Adrenal gland (tissue), 12 donors: Measurements from ENCODE around the gene ZNRF3. TPM values are rescaled to one million over a fixed set of nuclear protein-coding genes. Genes with fewer than 3 reads are reported as not detected.

Experiments
- DNase-seq, 7 donors: peaks; one replicate each; pipeline ENCODE4 v3.0.0-alpha.2; 2019 to 2020
- H3K27ac ChIP-seq, 5 donors: fragments of 200-600 bp; sonication (generic) in 4 of 5; 1 replicate in 3 of 5; 2 replicates in 2 of 5; pipeline versions ENCODE4 v1.5.1 to v1.8.0; 2016 to 2020; ENCODE audit warnings: mild to moderate bottlenecking in 1 of 5
- H3K27me3 ChIP-seq: fragments of 200-600 bp; 2 replicates; pipeline ENCODE4 v1.8.0; 2021
- H3K36me3 ChIP-seq, 2 donors: fragments of 200-600 bp; replicated peaks in 1 of 2; 1 replicate in 1 of 2; 2 replicates in 1 of 2; pipeline versions ENCODE4 v1.5.1 to v1.8.0; 2018 to 2022
- H3K4me1 ChIP-seq, 2 donors: fragments of 200-600 bp; replicated peaks in 1 of 2; 1 replicate in 1 of 2; 2 replicates in 1 of 2; pipeline versions ENCODE4 v1.5.1 to v1.8.0; 2018 to 2021
- H3K4me3 ChIP-seq, 4 donors: fragments of 200-600 bp; sonication (generic) in 3 of 4; one replicate each; pipeline ENCODE4 v1.5.1; 2016 to 2018
- H3K9me3 ChIP-seq, 3 donors: fragments of 200-600 bp; sonication (generic) in 1 of 3; replicated peaks in 1 of 3; 1 replicate in 2 of 3; 2 replicates in 1 of 3; pipeline versions ENCODE4 v1.5.1 to v1.8.0; 2016 to 2021
- POLR2A ChIP-seq, 2 donors: fragments of 450-650 bp; IDR thresholded peaks; one replicate each; pipeline ENCODE4 v1.6.1; 2017; ENCODE audit warnings: antibody characterized with exemption in 2 of 2, mild to moderate bottlenecking in 2 of 2, moderate library complexity in 1 of 2
- whole genome bisulfite sequencing, 4 donors: extraction: QIAGEN DNeasy Blood & Tissue Kit in 2 of 4; methylation state at CpG; one replicate each; pipeline versions ENCODE4 v1.1.5 to v1.1.7; 2013 to 2017; 5-methylcytosine and 5-hydroxymethylcytosine counted together
- intact Hi-C, 2 donors: fragments of 100-400 bp; cut with DNase I; formaldehyde crosslinking; loops; one replicate each; pipeline versions ENCODE4 v1.14.1 to v1.15.0; 2022 to 2023
- polyA plus RNA-seq, 3 donors: library from polyadenylated mRNA; stranded (reverse); fragments of 200-250 nt in 2 of 3; fragments of 350-450 nt in 1 of 3; fragmentation: Illumina TruSeq in 1 of 3; extraction: RNeasy Lipid Tissue Mini Kit (QIAGEN cat#74804) in 1 of 3; gene quantifications; one replicate each; pipeline ENCODE4 v1.2.3, GENCODE V29; 2013 to 2014
- total RNA-seq, 9 donors: library from RNA; depleted of rRNA in 4 of 9; stranded (reverse); fragments of >200 nt in 4 of 9; fragments of 120-200 nt in 1 of 9; fragmentation: NEBNext Ultra II Directional in 1 of 9; extraction: Animal tissue kit (Norgen Biotek cat#: 25700) in 1 of 9; gene quantifications; one replicate each; pipeline versions ENCODE4 v1.1.0 to v1.2.4, GENCODE V29; 2013 to 2023
- TF ChIP-seq, protein P1 (sequence below), 6 experiments: fragments of 450-650 bp in 4 of 6; fragments of 200-600 bp in 2 of 6; sonication (generic) in 1 of 6; IDR thresholded peaks; 1 replicate in 5 of 6; 2 replicates in 1 of 6; pipeline versions ENCODE4 v1.5.1 to v1.8.0; 2016 to 2021; ENCODE audit warnings: antibody characterized with exemption in 6 of 6, mild to moderate bottlenecking in 2 of 6, moderate library complexity in 1 of 6
- donor health status: healthy with polysubstance abuse.
- donor health status: Bipolar disorder and iron deficiency.
- donor health status: DM: yes; HTN: yes; CAD: no.
- donor health status: DM: no; HTN: no; CAD: no.
- donor health status: DM: no; HTN: no; CAD: no.
- donor health status: DM: yes; HTN: yes; CAD: no.

The ZNRF3 gene
- total and polyA plus RNA-seq, 12 donors: 3.1 to 40.9 (median 17.0) TPM

DNA sequence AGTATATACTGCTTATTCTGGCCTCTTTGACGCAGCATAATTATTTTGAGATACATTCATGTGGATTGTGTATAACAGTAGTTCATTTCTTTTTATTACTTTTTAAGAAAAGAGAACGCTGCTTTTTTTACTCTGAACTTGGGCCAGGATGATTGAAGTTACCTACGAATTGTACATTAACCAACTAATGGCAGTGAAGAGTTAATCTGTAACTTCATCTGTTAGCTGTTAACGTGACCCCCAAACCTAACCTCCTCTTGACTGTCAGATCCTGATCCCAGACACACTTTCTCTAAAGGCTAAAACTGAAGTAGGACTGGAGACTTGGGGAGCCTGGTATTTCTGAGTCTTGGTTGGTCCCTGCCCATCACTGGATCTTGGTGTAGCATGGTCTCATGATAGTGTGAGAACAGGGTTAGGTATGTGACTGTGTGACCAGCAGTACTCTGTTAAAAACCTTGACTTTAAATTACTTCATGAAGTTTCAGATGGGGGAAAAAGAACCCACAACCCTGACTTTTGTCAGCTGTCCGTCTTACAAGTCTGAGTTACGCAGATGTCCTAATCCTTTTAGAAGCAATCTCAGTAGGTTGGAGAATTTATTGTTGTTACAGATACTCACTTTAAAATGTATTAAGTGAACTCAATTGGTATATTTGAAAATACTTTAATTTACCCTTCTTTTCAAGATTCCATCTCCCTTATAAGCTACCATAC, 138.9 kb downstream of the ZNRF3 start:
- intact Hi-C loops: loop anchor here in 1 of 2 donors (10.0 kb wide), 1 partner anchor 137 kb away; the partner anchor contains the start of gene ZNRF3
- no peak overlapping the region for H3K27ac ChIP-seq
- H3K4me1 ChIP-seq: peaks cover 0 to 19% of the 10 kb centered on the region in 2 donors
- H3K9me3 ChIP-seq: no peaks in the 10 kb centered on the region
- no peak overlapping the region for H3K4me3 ChIP-seq
- H3K36me3 ChIP-seq: no peaks in the 10 kb centered on the region
- no peaks in the 10 kb centered on the region for H3K27me3 ChIP-seq
- WGBS, 4 donors: 81 to 86% (median 84%) methylated on average over 6 of the region's 6 CpGs
- TF ChIP-seq, protein P1, sequence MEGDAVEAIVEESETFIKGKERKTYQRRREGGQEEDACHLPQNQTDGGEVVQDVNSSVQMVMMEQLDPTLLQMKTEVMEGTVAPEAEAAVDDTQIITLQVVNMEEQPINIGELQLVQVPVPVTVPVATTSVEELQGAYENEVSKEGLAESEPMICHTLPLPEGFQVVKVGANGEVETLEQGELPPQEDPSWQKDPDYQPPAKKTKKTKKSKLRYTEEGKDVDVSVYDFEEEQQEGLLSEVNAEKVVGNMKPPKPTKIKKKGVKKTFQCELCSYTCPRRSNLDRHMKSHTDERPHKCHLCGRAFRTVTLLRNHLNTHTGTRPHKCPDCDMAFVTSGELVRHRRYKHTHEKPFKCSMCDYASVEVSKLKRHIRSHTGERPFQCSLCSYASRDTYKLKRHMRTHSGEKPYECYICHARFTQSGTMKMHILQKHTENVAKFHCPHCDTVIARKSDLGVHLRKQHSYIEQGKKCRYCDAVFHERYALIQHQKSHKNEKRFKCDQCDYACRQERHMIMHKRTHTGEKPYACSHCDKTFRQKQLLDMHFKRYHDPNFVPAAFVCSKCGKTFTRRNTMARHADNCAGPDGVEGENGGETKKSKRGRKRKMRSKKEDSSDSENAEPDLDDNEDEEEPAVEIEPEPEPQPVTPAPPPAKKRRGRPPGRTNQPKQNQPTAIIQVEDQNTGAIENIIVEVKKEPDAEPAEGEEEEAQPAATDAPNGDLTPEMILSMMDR (IDR thresholded peaks at IDR 0.05): no peak
- TF ChIP-seq POLR2A (IDR thresholded peaks at IDR 0.05): no peak
- no peak for DNase-seq

DNA sequence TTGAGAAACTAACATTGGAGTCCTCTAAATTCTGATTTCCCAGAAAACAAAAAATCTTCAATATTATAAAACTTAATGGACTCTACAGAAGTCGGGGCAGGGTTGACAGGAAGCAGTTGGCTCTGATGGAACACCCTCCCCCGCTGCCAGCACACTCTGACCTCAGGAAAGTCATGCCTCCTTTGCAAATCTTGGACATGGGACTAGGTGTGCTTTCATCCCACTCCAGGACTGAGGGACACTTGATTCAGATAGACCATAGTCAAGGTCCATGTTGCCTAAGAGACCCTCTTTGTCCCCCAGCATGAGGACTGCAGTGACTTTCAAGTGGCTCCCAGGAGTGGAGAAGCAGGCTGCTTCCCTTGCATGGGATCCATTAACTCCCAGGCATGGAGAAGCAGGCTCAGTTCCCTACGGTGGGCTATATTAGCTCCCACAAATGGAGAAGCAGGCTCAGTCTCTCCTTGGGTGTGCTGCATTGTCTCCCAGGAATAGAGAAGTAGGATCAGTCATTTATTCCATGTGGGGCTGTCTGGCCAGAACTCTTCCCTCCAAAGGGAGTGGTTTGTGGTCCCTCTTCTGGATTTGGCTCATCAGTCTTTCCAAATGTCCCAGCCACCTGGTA, 139.9 kb downstream of the ZNRF3 start:
- Histone ChIP-seq H3K36me3 (no peaks in the 10 kb centered on the region), H3K27ac (peak overlapping the region in 2 of 5 donors; percentile 17 to 73), H3K27me3 (no peaks in the 10 kb centered on the region), H3K4me3 (no peak overlapping the region), H3K4me1 (peaks cover 0 to 19% of the 10 kb centered on the region in 2 donors), H3K9me3 (no peaks in the 10 kb centered on the region)
- DNase-seq: no peak
- intact Hi-C loops: loop anchor here in 1 of 2 donors (10.0 kb wide), 1 partner anchor 138 kb away; the partner anchor contains the start of gene ZNRF3
- TF ChIP-seq, protein P1 (IDR thresholded peaks at IDR 0.05): no peak
- no peak for TF ChIP-seq POLR2A (IDR thresholded peaks at IDR 0.05)
- 47 to 59% (median 56%) methylated on average over 3 of the region's 3 CpGs for WGBS, 4 donors

DNA sequence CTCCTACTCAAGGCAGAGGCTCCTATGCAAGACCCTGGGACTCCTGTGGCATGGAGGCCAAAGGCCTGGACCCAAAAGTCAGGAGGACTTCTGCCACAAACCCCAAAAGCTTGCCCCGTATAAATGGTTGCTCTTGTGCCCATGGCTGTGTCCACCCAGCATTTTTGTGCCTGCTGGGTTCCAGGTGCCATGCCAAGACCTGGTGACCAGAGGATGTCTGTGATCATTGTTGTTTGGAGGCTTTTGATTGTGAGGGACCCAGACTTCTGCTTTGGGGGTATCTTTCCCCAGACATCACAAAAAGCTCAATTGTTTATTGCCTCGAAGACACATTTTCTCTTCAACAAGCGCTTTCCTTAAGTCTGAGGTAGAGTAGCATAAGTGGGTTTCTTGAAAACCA, 143.2 kb downstream of the ZNRF3 start:
- no peak for DNase-seq
- no peaks in the 10 kb centered on the region for H3K27me3 ChIP-seq
- H3K4me1 ChIP-seq: peaks cover 17 to 36% of the 10 kb centered on the region in 2 donors
- intact Hi-C loops: loop anchor here in 1 of 2 donors (10.0 kb wide), 1 partner anchor 142 kb away; the partner anchor contains the start of gene ZNRF3
- H3K9me3 ChIP-seq: no peaks in the 10 kb centered on the region
- H3K4me3 ChIP-seq: no peak overlapping the region
- H3K36me3 ChIP-seq: no peaks in the 10 kb centered on the region
- WGBS, 4 donors: 95 to 100% (median 97%) methylated on average over 2 to 3 of the region's 3 CpGs
- no peak for TF ChIP-seq POLR2A (IDR thresholded peaks at IDR 0.05)
- TF ChIP-seq, protein P1 (IDR thresholded peaks at IDR 0.05): no peak
- no peak overlapping the region for H3K27ac ChIP-seq

DNA sequence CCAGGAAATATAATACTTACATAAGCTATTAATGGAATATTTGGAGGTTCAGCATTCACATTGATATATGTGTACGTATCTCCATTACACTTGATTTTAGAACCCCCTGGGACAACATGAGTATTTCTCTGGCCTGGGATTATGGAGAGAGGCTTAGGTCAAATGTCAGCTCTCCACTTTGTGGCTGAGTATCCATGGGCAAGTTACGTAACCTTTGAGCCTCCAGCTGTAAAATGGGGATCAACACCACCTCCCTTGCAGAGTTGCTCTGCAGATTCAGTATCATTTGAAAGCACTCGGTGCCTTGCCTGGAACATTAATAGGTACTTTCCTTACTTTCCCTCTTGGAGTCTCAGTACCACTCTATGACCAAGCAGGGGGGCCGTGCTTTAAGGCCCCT, 145.1 kb downstream of the ZNRF3 start:
- H3K27ac ChIP-seq: no peak overlapping the region
- H3K36me3 ChIP-seq: no peaks in the 10 kb centered on the region
- WGBS, 4 donors: 88 to 96% (median 94%) methylated on average over 4 of the region's 4 CpGs
- intact Hi-C loops: loop anchor here in 1 of 2 donors (10.0 kb wide), 1 partner anchor 144 kb away; the partner anchor contains the start of gene ZNRF3
- no peaks in the 10 kb centered on the region for H3K9me3 ChIP-seq
- peaks cover 30 to 43% of the 10 kb centered on the region in 2 donors for H3K4me1 ChIP-seq
- H3K4me3 ChIP-seq: no peak overlapping the region
- no peak for DNase-seq
- no peak for TF ChIP-seq POLR2A (IDR thresholded peaks at IDR 0.05)
- TF ChIP-seq, protein P1 (IDR thresholded peaks at IDR 0.05): no peak
- H3K27me3 ChIP-seq: no peaks in the 10 kb centered on the region
